Measurements from ENCODE around the gene FHIT. TPM values are rescaled to one million over a fixed set of nuclear protein-coding genes. Genes with fewer than 3 reads are reported as not detected.

FHIT gene
- polyA plus RNA-seq, 1 donor: 5.5 TPM

DNA sequence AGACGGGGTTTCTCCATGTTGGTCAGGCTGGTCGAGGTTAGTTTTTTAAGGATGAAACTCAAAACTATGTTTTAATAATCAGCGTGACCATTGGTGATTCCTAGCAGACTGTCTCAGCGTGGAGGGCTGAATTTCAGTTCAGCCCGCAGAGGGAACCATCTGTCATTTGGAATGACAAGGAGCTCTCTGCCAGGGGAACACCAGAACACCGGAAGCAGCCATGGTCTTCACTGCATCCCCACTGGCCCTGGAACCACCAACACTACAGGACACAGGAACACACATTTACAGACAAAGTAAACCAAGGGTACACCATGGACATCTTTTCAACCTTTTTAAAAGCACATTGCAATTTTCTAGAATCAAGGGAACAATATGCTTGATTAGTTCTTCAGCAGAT lies 424.7 kb downstream of the FHIT start:
- DNase-seq: no peak

GRCh38 chr3:60812502-60812901 lies 438.8 kb downstream of the FHIT start:
- DNase-seq: no peak

GRCh38 chr3:60810881-60811280 lies 440.4 kb downstream of the FHIT start:
- no peak for DNase-seq

DNA sequence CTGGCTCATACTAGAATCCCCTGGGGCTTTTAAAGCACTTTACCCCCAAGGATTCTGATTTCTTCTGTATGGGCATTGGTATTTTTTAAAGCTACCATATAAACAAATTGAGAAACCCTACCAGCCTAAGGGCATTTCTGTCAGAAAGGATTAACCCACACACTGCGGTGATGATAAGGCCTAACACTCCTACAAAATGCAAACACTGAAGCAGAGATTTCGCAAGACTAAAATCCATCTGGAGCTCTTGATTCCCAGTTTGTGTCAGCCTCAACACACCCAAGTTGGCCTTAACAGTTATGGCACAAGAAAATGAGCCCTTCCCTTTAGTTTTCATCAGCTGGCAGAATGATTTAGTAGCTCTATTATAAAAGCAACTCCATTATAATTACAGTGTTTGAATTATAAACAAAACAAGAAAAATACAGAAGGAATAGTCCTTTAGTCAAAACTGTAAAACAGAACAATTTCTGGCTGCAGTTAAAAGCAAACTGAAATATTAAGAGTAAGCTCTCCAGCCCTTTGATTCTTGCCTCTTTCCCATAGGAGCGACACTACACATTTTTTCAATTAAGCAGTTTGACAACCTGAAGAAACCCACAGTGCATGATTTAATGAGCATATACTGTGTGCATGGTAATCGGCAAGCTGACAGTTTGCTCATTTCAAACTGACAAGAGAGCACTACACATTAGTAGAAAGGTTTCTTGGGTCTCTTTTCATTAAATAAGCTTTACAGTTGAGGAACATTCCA lies 441.2 kb downstream of the FHIT start:
- no peak for DNase-seq

DNA sequence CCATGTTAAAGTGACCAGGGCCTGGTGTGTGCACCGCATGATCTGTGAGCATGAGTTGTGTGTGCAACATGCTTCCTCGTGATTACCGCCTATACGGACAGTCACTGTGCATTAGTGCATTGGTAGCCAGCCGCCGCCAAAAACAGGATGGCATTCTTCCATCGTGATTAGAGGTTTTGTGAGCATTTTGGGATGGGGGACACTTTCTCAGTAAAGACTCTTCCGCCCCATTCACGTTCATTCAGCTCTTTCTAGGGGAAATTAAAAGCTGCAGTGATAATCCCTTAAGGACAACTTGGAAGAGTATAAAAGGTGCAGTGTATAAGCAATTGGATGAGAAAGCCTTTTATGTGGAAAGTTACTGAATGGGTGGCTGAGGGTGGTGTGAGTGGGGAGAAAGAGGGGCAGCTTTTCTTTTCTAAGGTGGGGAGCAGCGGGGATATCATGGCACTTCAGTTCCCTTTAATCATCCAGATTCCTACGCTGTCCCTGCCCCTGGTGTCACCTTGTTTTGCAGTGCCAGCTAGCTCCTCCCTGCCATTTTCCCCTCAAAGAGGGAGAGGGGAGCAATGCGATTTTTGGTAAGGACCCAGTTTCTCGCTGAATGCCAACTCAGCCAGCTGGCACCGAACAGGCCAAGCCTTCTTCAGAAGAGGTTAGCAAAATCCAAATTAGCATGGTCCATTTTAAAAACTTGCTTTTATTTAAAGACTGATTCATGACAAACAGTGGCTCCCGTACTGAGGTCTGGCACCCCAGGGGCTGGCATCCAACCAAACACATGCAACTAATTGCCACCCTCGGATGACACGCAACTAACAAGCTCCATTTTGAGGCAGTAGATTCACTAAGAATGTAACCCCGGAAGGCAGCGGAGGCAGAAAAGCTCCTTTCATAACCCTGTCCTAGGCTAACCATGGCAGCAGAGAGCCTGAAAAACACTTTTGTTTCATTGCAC lies 447.8 kb downstream of the FHIT start:
- no peak for DNase-seq

- DNase-seq: no peak
Measured at GRCh38 chr3:60801307-60801706, 449.9 kb downstream of the FHIT start.

DNA sequence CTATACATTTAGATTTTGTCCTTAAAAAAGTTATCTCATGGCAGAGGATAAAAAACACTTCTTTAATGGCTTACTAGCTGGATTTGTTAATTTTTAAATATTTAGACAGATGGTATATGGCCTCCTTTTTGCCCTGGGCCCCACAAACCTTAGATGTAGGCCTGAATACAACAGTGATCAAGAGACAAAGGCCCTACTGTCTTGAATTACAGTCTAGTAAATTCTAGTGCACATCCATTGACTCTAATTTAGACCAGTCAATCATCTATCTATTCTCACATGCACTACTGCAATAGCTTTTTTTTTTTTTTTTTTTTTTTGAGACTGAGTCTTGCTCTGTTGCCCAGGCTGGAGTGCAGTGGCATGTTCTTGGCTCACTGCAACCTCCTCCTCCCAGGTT lies 452.8 kb downstream of the FHIT start:
- DNase-seq: no peak

DNA sequence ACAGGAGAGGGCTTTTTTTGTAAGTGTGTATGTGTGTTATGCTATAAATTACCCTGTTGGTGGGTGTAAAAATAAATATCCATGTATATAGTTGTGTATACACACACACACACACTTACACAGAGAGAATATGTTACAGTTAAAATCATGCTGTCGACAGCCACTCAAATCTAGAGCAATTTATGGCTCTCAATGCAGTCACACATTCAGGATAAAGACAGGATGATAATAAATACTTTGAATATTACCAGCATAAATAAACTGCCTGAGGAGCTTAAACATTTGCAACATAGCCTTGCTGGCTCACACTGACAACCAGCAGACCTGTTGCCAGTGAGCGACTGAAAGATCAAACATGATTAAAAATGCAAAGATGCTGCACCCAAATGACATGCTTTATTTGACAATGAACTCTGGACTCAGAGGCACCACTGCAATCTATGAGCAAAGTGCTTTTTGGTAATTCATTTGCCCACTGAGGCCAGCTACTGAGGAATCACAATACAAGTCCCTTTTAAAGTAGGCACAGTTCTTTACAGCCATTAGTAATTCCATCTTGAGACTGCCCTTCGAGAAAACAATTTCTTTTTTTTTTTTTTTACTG lies 458.9 kb downstream of the FHIT start:
- no peak for DNase-seq

DNA sequence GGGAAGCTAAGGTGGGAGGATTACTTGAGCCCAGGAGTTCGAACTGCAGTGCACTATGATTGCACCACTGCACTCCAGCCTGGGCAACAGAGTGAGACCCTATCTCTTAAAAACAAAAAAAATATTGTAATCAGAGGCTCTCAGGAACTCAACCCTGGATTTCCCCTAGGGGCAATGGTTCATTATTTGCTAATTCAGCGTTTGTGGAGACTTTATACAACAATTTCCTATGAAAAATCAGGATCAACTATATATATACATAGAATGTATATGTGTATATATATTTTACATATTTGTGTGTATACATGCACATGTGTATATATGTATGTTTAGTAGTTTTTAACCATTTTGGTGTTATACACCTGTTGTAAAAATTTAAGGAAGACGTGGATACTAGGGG lies 463.1 kb downstream of the FHIT start:
- DNase-seq: no peak

DNA sequence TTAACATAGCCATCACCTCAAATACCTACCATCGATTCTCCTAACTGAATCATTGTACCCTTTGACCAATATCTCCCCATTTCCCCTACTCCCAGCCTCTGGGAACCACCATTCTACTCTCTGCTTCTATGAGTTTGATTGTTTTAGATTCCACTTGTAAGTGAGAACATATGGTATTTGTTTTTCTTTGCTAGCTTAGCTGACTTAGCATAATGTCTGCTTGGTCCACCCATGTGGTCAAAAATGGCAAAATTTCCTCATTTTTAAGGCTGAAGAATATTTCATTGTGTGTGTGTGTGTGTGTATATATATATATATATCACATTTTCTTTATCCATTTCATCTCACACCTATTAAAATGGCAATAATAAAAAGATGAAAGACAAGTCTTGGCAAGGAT lies 469.3 kb downstream of the FHIT start:
- DNase-seq: no peak

DNA sequence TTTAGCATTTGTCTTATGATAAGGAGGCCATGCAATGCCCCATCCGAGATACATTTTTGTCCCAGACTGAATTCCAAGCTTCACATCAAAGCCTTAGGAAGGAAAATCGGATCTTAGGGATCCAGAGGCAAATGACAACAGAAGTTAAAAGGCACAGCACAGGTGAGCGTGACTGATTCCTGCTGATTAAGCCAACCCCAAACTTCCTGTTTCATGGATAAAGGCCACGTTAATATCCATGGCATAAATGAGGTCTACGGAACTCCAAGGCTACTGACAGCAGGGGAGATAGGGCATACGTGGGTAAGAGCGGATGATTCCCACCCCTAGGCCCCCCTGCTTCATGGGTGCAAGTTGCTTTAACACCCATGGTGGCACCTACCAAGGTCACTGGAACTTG lies 471.6 kb downstream of the FHIT start:
- DNase-seq: no peak

DNA sequence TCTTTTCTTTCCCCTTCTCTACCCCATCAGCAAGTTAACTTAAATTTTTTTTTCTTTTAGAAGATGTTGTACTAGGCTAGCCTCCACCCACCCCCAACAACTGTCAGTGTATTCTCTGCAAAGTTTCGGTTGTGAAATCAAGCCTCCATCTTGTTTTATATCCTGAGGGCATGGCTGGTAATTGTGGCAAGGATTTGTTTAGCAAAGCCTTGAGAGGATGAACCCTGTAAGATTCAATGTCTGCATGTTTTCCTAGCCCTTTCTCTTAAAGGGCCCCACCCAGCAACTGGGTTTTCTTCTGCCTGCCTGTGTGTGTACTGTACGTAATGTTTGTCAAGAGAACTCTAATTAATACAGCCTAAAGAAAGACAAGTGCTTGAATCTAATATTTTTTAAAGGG lies 475.3 kb downstream of the FHIT start:
- DNase-seq: no peak

- no peak for DNase-seq
Measured at GRCh38 chr3:60774617-60775016, 476.6 kb downstream of the FHIT start.

- no peak for DNase-seq
Measured at GRCh38 chr3:60772584-60772983, 478.7 kb downstream of the FHIT start.

- DNase-seq: no peak
Measured at GRCh38 chr3:60771766-60772165, 479.5 kb downstream of the FHIT start.

- no peak for DNase-seq
Measured at GRCh38 chr3:60770532-60770931, 480.7 kb downstream of the FHIT start.

- DNase-seq: no peak
Measured at GRCh38 chr3:60767536-60767935, 483.7 kb downstream of the FHIT start.

DNA sequence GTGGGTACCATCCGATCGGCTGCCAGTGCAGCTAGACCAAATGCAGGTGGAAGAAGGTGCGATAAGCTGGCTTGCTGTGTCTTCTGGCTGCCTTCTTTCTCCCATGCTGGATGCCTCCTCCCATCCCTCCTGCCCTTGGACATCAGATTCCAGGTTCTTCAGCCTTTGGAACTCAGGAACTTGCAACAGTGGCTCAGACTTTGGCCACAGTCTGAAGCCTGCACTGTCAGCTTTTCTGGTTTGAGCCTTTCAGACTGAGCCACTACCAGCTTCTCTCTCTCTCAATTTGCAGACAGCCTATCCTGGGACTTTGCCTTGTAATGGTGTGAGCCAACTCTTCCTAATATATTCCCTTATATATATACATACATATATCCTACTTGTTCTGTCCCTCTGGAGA lies 485.5 kb downstream of the FHIT start:
- no peak for DNase-seq

DNA sequence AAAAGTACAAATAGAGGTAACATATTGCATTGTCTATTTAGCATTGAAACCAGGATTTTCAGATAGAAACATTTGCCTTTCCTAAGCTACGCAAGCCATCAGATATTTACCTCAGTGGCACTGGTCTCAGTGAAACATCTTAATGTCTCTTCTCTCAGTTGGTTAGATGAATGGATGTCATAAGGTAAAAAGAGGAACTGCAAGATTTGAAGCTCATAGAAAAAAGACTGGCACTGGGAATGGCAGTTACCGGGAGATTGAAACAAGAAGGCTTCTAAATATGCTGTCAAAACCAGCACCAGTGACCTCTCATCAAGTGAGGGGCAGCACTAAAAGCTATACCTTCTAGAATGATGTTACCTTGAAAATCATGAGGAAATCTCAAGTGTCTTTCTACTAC lies 486.4 kb downstream of the FHIT start:
- DNase-seq: no peak

- DNase-seq: no peak
Measured at GRCh38 chr3:60760145-60760544, 491.1 kb downstream of the FHIT start.

DNA sequence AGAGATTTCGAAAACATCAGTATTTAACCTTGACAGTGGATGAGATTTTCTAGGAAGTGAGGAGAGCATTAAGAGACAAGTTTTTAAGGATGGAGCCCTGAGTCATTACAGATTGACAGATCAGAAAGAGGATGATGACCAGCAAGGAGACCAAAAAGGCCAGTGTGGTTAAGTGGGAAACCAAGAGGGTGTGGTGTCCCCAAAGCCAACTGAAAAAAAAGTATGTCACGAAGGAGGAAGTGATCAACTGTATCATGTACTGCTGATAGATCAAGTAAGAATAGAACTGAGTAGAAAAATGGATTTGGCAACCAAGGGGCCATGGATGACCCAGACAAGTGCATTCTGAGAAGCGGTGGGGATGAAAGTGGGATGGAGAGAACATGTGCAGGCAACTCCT lies 491.8 kb downstream of the FHIT start:
- DNase-seq: no peak

DNA sequence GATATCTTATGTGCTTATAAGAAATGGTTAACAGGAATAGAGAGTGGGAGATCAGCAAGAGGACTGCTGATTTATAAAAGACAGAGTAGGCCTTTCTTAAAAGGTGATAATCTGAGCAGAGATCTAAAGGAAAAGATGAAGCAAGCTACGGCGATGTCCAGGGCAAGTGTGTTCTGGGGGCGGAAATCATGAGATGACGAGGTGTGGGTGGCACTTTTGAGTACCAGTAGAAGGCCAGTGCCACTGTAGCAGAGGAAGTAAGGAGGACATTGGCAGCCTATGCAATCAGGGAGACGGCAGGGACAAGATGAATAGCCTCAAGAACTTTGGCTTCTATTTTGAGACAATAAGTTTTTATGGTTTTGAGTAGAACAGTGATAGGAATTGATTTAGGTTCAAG lies 492.4 kb downstream of the FHIT start:
- no peak for DNase-seq

DNA sequence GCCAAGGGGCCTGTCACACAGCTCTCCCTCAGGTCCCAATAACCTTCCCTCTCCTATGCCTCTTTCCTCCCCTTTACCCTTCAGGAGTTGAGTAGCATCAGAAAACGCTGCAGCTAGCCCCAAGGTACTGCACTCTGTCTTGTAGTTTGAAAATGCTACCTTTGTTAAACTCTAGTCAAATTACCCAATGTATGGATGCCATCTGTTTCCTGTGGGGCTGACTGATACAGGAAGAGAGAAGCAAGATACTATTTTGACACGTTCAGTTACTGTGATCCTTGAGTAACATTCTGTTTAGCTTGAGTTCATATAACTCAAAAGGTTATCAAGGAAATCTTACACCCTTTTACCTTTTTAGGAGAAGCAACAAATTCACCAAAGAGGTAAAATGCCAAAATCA lies 493.1 kb downstream of the FHIT start:
- DNase-seq: no peak

- DNase-seq: no peak
Measured at GRCh38 chr3:60757724-60758123, 493.5 kb downstream of the FHIT start.
